ENCODE data around the gene SUN1.

SUN1 gene

GRCh38 chr7:879093-879492 lies 46.8 kb downstream of the SUN1 start:
- no peak for DNase-seq

GRCh38 chr7:879706-880105 lies 47.4 kb downstream of the SUN1 start:
- no peak for DNase-seq

GRCh38 chr7:880450-880849 lies 48.2 kb downstream of the SUN1 start:
- DNase-seq: no peak

- no peak for DNase-seq
Measured at GRCh38 chr7:881441-882234, 49.4 kb downstream of the SUN1 start.

GRCh38 chr7:882336-883035 lies 50.2 kb downstream of the SUN1 start:
- no peak for DNase-seq

- no peak for DNase-seq
Measured at GRCh38 chr7:883055-884021, 51.1 kb downstream of the SUN1 start.

GRCh38 chr7:884191-885003 lies 52.1 kb downstream of the SUN1 start:
- no peak for DNase-seq

GRCh38 chr7:885261-885892 lies 53.1 kb downstream of the SUN1 start:
- DNase-seq: no peak

GRCh38 chr7:885893-886625 lies 53.8 kb downstream of the SUN1 start:
- no peak for DNase-seq

GRCh38 chr7:886626-887487 lies 54.6 kb downstream of the SUN1 start:
- no peak for DNase-seq

- DNase-seq: no peak
Measured at GRCh38 chr7:887488-887820, 55.2 kb downstream of the SUN1 start.

GRCh38 chr7:888081-889024 lies 56.1 kb downstream of the SUN1 start:
- DNase-seq: no peak

GRCh38 chr7:889025-889390 lies 56.7 kb downstream of the SUN1 start:
- DNase-seq: no peak

- no peak for DNase-seq
Measured at GRCh38 chr7:889391-889790, 57.1 kb downstream of the SUN1 start.

- no peak for DNase-seq
Measured at GRCh38 chr7:890868-891267, 58.6 kb downstream of the SUN1 start.

GRCh38 chr7:891291-891690 lies 59.0 kb downstream of the SUN1 start:
- no peak for DNase-seq

- DNase-seq: no peak
Measured at GRCh38 chr7:891805-892204, 59.5 kb downstream of the SUN1 start.

GRCh38 chr7:892648-893593 lies 60.6 kb downstream of the SUN1 start:
- no peak for DNase-seq
